ENCODE results near the gene CFAP46. TPM values are rescaled to one million over a fixed set of nuclear protein-coding genes. Genes with fewer than 3 reads are reported as not detected.

CFAP46 gene
- total and polyA plus RNA-seq, 12 donors: 0.36 to 1.9 (median 1.1) TPM

- WGBS, 2 donors: 81 to 89% methylated on average over 6 of the region's 6 CpGs
- Histone ChIP-seq H3K27me3 (peaks cover 0 to 71% (median 36%) of the 10 kb centered on the region in 7 donors), H3K4me3 (no peak overlapping the region), H3K4me1 (peaks cover 1 to 4% (median 3%) of the 10 kb centered on the region in 9 donors), H3K36me3 (no peaks in the 10 kb centered on the region), H3K27ac (no peak overlapping the region), H3K9me3 (no peaks in the 10 kb centered on the region)
- DNase-seq (no peak), ATAC-seq (no peak)
- no peak for TF ChIP-seq CTCF (IDR thresholded peaks at IDR 0.05)
- intact Hi-C loops (cut with DNase I): loop anchor here in 1 of 10 donors (10.0 kb wide), 1 partner anchor 177 kb away; no protein-coding TSS in a partner anchor
These were observed 5.5 kb upstream of the CFAP46 start for GRCh38 chr10:132947843-132948242.

DNA sequence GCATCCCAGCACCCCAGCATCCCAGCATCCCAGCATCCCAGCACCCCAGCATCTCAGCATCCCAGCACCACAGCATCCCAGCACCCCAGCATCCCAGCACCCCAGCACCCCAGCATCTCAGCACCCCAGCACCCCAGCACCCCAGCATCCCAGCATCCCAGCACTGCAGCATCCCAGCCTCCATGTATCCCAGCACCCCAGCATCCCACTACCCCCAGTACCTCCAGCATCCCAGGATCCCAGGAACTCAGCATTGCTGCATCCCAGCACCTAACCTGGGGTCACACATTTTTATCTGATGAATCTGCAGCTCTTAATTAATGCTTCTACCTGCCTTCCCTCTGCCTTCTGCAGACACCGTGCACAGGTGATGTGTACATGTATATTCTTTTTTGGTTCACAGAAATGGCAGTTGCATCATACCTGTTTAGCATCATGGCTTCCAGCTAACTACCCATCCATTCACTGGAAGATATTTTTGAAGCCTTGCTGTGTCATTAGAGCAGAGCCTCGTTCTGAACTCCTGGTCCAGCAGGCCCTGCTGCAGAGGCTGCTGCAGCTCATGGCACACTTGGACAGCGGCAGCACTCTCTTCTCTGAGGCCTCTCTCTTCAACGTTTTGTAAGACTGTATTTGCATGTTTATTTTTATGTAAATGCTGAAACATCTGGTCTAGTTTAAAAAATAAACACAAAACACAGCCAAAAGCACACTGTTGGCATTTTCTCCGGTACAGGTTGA, 4.6 kb upstream of the CFAP46 start:
- Histone ChIP-seq H3K27ac (no peak overlapping the region), H3K4me1 (peaks cover 3 to 13% (median 11%) of the 10 kb centered on the region in 9 donors), H3K36me3 (no peaks in the 10 kb centered on the region), H3K4me3 (no peak overlapping the region), H3K27me3 (peaks cover 0 to 71% (median 37%) of the 10 kb centered on the region in 7 donors), H3K9me3 (no peaks in the 10 kb centered on the region)
- DNase-seq: no peak
- intact Hi-C loops (cut with DNase I): loop anchor here in 1 of 10 donors (10.0 kb wide), 1 partner anchor 178 kb away; no protein-coding TSS in a partner anchor
- WGBS, 2 donors: 46 to 56% methylated on average over 5 of the region's 5 CpGs
- ATAC-seq: no peak
- no peak for TF ChIP-seq CTCF (IDR thresholded peaks at IDR 0.05)

DNA sequence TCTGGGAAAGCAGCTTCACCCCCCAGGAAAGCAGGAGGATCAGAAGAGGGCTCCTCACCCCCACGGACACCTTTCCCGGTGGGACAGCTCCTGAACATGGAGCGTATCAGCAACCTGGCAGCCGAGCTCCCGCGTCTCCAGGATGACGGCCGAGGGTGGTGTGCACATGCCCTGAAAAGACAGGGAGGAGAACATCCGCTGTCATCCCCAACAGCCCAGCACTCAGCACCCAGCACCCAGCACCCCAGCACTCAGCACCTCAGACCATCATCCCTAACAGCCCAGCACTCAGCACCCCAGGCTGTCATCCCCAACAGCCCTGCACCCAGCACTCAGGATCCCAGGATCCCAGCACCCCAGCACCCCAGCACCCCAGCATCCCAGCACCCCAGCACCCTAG, 3.9 kb upstream of the CFAP46 start:
- no peak for ATAC-seq
- TF ChIP-seq CTCF (IDR thresholded peaks at IDR 0.05): no peak
- Histone ChIP-seq H3K36me3 (no peaks in the 10 kb centered on the region), H3K9me3 (no peaks in the 10 kb centered on the region), H3K4me3 (no peak overlapping the region), H3K4me1 (peaks cover 3 to 16% (median 13%) of the 10 kb centered on the region in 9 donors), H3K27ac (no peak overlapping the region), H3K27me3 (peaks cover 0 to 71% (median 37%) of the 10 kb centered on the region in 7 donors)
- DNase-seq: no peak
- intact Hi-C loops (cut with DNase I): loop anchor here in 1 of 10 donors (10.0 kb wide), 1 partner anchor 178 kb away; no protein-coding TSS in a partner anchor
- 68 to 78% methylated on average over 9 of the region's 9 CpGs for WGBS, 2 donors

GRCh38 chr10:132945894-132946255, 3.5 kb upstream of the CFAP46 start:
- WGBS, 2 donors: 69 to 77% methylated on average over 5 of the region's 5 CpGs
- Histone ChIP-seq H3K4me3 (no peak overlapping the region), H3K4me1 (peaks cover 3 to 16% (median 13%) of the 10 kb centered on the region in 9 donors), H3K27ac (no peak overlapping the region), H3K9me3 (no peaks in the 10 kb centered on the region), H3K36me3 (no peaks in the 10 kb centered on the region), H3K27me3 (peaks cover 0 to 71% (median 40%) of the 10 kb centered on the region in 7 donors)
- intact Hi-C loops (cut with DNase I): loop anchor here in 1 of 10 donors (10.0 kb wide), 1 partner anchor 179 kb away; no protein-coding TSS in a partner anchor
- DNase-seq (no peak), ATAC-seq (no peak)
- TF ChIP-seq CTCF (IDR thresholded peaks at IDR 0.05): no peak
